Muscle layer of duodenum (tissue), 2 donors: ENCODE results near the gene IREB2.
"Not testable (repeated sequence)": the region's sequence is repeated elsewhere in the genome, so short reads cannot be mapped to it uniquely, and the experiment has no call there.

Source experiments
- H3K27ac ChIP-seq: one replicate; pipeline ENCODE4 v1.7.0; 2013; ENCODE audit warnings: mild to moderate bottlenecking, low read length
- H3K27me3 ChIP-seq: one replicate; pipeline ENCODE4 v1.7.0; 2013; ENCODE audit warnings: low read depth, mild to moderate bottlenecking, control low read depth, low read length
- H3K36me3 ChIP-seq, 2 donors: one replicate each; pipeline ENCODE4 v1.7.0; 2013; ENCODE audit warnings: low read length in 2 of 2, control low read depth in 1 of 2, mild to moderate bottlenecking in 1 of 2; ENCODE audit not compliant: insufficient read depth in 2 of 2, control insufficient read depth in 1 of 2
- H3K4me1 ChIP-seq, 2 donors: one replicate each; pipeline ENCODE4 v1.7.0; 2013; ENCODE audit warnings: low read length in 2 of 2, mild to moderate bottlenecking in 2 of 2, control low read depth in 1 of 2, moderate library complexity in 1 of 2; ENCODE audit not compliant: insufficient read depth in 2 of 2, control insufficient read depth in 1 of 2
- H3K4me3 ChIP-seq, 2 donors: one replicate each; pipeline ENCODE4 v1.7.0; 2013; ENCODE audit warnings: low read length in 2 of 2, low read depth in 1 of 2, mild to moderate bottlenecking in 1 of 2
- H3K9me3 ChIP-seq, 2 donors: one replicate each; pipeline ENCODE4 v1.7.0; 2013; ENCODE audit warnings: low read length in 2 of 2, control low read depth in 1 of 2, mild to moderate bottlenecking in 1 of 2; ENCODE audit not compliant: control insufficient read depth in 1 of 2
- donor health status: healthy.

IREB2 gene

GRCh38 chr15:78537266-78537905, 99.4 kb downstream of the IREB2 start:
- Histone ChIP-seq H3K4me3 (no peak overlapping the region), H3K27me3 (no peaks in the 10 kb centered on the region), H3K36me3 (peaks cover 5 to 8% of the 10 kb centered on the region in 2 donors), H3K9me3 (no peaks in the 10 kb centered on the region), H3K27ac (no peak overlapping the region), H3K4me1 (peaks cover 4 to 14% of the 10 kb centered on the region in 2 donors)

GRCh38 chr15:78538358-78538757, 100.3 kb downstream of the IREB2 start:
- no peaks in the 10 kb centered on the region for H3K9me3 ChIP-seq

GRCh38 chr15:78539464-78540140, 101.6 kb downstream of the IREB2 start:
- Histone ChIP-seq H3K4me3 (peak overlapping the region; percentile 83 to 85), H3K36me3 (peaks cover 10 to 23% of the 10 kb centered on the region in 2 donors), H3K27ac (peak overlapping the region; percentile 98), H3K4me1 (peaks cover 4 to 27% of the 10 kb centered on the region in 2 donors)
- not testable (repeated sequence) for H3K27me3 ChIP-seq, H3K9me3 ChIP-seq

More at GRCh38 chr15:78538358-78538757, 100.3 kb downstream of the IREB2 start:
- Histone ChIP-seq H3K27me3 (no peaks in the 10 kb centered on the region), H3K27ac (no peak overlapping the region), H3K4me3 (no peak overlapping the region), H3K36me3 (peaks cover 10 to 18% of the 10 kb centered on the region in 2 donors), H3K4me1 (peaks cover 4 to 23% of the 10 kb centered on the region in 2 donors)

GRCh38 chr15:78540141-78540870, 102.3 kb downstream of the IREB2 start, which contains the start of gene PSMA4:
TSS of gene PSMA4 (plus strand) at chr15:78540444. CDS start at chr15:78541928, 1,484 bp downstream.
- H3K27ac ChIP-seq, result peak within 1 kb of the TSS; percentile 98
- no peaks in the 10 kb centered on the region for H3K27me3 ChIP-seq
- H3K36me3 ChIP-seq, result peaks cover 16 to 26% of the 10 kb centered on the region in 2 donors
- H3K9me3 ChIP-seq, result no peaks in the 10 kb centered on the region
- H3K4me1 ChIP-seq, result peaks cover 4 to 27% of the 10 kb centered on the region in 2 donors
- peak within 1 kb of the TSS; percentile 83 to 85 for H3K4me3 ChIP-seq

GRCh38 chr15:78540871-78541743, 103.1 kb downstream of the IREB2 start:
- H3K27ac ChIP-seq, result peak overlapping the region; percentile 98

GRCh38 chr15:78541744-78542034, 103.7 kb downstream of the IREB2 start:
- H3K4me3 ChIP-seq, result peak overlapping the region; percentile 83 to 85
- H3K36me3 ChIP-seq, result peaks cover 24 to 40% of the 10 kb centered on the region in 2 donors
- H3K27me3 ChIP-seq, result no peaks in the 10 kb centered on the region
- H3K9me3 ChIP-seq, result no peaks in the 10 kb centered on the region
- peaks cover 4 to 27% of the 10 kb centered on the region in 2 donors for H3K4me1 ChIP-seq
- H3K27ac ChIP-seq, result peak overlapping the region; percentile 98

More at GRCh38 chr15:78540871-78541743, 103.1 kb downstream of the IREB2 start:
- Histone ChIP-seq H3K27me3 (no peaks in the 10 kb centered on the region), H3K4me1 (peaks cover 4 to 27% of the 10 kb centered on the region in 2 donors), H3K4me3 (peak overlapping the region; percentile 83 to 85), H3K9me3 (no peaks in the 10 kb centered on the region), H3K36me3 (peaks cover 24 to 35% of the 10 kb centered on the region in 2 donors)

- Histone ChIP-seq H3K4me1 (peaks cover 4 to 27% of the 10 kb centered on the region in 2 donors), H3K4me3 (no peak overlapping the region), H3K27ac (no peak overlapping the region), H3K27me3 (no peaks in the 10 kb centered on the region), H3K9me3 (no peaks in the 10 kb centered on the region), H3K36me3 (peaks cover 24 to 50% of the 10 kb centered on the region in 2 donors)
Measured at GRCh38 chr15:78542647-78543046, 104.6 kb downstream of the IREB2 start.

- Histone ChIP-seq H3K9me3 (no peaks in the 10 kb centered on the region), H3K27me3 (no peaks in the 10 kb centered on the region), H3K36me3 (peaks cover 34 to 61% of the 10 kb centered on the region in 2 donors), H3K27ac (no peak overlapping the region), H3K4me3 (no peak overlapping the region), H3K4me1 (no peaks in the 10 kb centered on the region)
Measured at GRCh38 chr15:78550194-78550593, 112.2 kb downstream of the IREB2 start.

- peaks cover 28 to 54% of the 10 kb centered on the region in 2 donors for H3K36me3 ChIP-seq
- H3K27me3 ChIP-seq, result no peaks in the 10 kb centered on the region
Measured at GRCh38 chr15:78550815-78551214, 112.8 kb downstream of the IREB2 start.

More at GRCh38 chr15:78550815-78551214, 112.8 kb downstream of the IREB2 start:
- H3K4me1 ChIP-seq, result no peaks in the 10 kb centered on the region
- no peak overlapping the region for H3K4me3 ChIP-seq
- H3K9me3 ChIP-seq, result no peaks in the 10 kb centered on the region
- H3K27ac ChIP-seq, result no peak overlapping the region
